ENCODE measurements around the gene ZXDC.

ZXDC gene

DNA sequence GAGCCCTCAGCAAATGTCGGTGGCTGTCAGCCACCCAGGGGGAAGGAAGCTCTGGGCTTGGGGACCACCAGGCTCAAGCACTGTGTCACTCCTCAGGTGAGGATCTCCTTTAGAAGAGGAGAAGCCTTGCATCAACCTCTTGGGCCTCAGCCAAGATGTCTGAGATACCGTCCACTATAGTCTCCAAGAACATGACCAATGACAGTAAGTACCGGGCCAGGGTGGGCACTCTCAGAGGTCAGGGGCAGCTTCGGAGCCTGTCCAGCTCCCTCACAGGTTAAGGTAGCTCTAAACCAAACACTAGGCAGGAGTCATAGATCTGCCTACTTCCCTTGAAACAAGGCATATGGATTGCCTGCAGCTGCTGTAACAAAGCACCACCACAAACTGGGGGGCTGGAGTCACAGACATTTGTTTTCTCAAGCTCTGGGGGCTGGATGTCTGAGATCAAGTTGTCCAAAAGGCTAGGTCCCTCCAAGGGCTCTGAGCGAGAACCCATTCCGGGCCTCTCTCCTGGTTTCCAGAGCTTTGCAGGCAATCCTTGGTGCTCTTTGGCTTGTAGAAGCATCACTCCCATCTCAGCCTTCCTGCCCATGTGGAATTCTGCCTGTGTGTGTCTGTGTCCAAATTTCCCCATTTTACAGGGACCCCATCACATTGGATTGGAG lies 79.7 kb downstream of the ZXDC start:
- DNase-seq (ENCODE audit: low read depth in 2 of 2) = no peak

DNA sequence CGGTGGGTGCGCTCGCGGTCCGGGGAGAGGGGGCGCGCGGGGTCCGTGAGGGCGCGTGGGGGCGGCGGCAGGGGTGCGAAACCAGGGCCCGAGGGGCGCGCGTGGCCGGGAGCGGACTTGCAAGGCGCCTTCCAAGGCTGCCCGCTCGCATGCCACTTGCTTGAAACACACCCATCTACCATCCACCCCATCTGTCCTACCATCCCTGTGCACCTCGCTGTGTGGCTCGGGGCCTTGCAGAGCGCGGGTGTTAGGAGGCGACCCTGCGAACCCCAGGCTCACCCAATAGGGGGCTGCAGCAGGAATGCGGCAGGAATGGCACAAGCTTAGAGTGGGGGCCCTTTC lies 80.7 kb downstream of the ZXDC start:
- DNase-seq (ENCODE audit: low read depth in 2 of 2) = no peak

DNA sequence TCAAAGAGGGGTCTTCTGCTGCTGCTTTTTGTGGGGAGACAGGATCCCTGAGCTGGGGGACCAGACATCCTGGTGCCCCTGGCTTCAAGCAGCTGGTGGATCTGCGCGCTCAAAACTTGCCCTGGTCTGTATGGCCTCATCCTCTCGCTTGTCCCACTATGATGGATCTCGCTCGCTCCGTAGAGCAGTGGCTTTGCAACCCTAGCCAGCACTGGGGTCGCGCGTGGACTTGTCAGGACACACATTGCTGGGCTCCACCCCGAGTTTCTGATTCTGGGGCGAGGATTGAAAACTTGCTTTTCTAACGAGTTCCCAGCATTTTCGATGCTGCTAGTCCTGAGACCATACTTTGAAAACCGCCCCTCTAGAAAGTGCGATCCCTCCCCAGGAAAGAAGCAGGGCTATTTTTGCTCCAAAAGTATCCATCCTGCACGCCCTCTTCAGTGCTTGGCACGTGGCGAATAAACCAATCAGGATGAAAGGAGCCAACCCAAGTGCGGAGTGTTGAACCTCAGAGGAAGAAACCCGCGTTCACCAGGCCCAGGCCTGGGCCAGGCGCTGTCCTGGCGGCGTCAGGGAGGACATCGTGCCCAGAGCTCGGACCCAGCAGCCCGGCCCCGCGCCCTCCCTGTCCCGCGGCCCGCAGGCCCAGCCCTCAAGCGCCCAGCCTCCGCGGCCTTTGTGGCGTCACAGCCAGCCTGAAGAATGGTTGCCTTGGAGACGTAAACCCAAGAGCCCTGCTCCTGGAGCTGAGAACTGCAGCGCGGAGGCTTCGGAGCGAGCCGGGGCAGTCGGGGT lies 81.3 kb downstream of the ZXDC start, which contains the start of gene CFAP100:
TSS of gene CFAP100 (plus strand) at position 731 of the 798 bp plus-strand sequence. CDS start 1,092 bp downstream, outside the sequence.
- no peak for DNase-seq (ENCODE audit: low read depth in 2 of 2)

DNA sequence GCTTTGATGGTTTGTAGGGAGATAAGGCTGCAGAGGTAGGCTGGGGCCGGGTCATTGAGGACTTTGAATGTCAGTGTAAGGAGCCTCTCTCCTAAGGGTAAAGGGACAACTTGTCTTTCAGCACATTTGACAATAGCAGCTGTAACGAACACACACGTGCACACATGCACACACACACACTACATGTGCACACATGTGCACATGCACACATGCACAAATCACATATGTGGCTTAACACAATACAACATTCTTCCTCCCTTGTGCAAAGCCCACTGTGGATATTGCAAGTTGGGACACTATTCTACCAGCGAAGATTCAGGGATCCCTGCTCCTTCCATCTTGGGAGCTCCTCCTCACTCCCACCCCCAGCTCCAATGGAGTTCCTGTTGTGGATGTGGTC lies 82.1 kb downstream of the ZXDC start:
- no peak for DNase-seq (ENCODE audit: low read depth in 2 of 2)

DNA sequence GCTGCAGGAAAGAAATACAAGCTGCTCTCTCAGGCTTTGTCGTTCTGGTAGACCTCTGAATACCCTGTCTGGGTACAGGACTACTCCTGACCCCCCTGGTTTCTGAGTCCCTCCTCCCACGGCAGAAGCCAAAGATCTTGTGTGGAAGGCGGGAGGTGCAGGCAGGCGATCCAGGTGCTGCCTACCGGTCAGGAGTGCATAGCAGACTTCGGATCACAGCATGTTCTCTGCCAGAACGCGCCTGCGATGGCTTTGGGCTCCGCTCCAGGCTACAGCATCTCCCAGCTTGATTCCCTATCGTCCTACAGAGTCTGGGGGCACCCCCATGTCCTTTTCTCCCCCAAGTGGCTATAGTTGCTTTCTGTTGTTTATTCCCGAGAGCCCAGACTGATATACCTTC lies 83.4 kb downstream of the ZXDC start:
- DNase-seq (ENCODE audit: low read depth in 2 of 2) = no peak

DNA sequence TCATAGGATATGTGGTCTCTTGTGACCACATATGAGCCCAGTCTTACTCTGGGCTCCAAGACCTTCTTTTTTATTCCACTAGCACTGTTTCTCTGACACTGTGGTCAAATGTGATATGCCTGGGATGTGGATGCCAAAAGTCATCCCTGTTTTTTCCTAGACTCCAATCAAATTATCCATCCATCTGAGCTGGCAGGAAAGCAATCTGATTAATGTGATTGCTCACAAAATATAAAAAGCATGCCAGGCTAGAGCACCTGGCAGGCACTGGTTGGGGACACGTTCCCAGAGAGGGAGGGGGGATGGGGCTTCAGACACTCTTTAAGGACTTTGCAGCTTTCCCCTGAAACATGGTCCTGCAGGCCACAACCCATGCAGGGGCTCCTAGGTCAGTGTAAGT lies 84.1 kb downstream of the ZXDC start:
- DNase-seq (ENCODE audit: low read depth in 2 of 2) = no peak

DNA sequence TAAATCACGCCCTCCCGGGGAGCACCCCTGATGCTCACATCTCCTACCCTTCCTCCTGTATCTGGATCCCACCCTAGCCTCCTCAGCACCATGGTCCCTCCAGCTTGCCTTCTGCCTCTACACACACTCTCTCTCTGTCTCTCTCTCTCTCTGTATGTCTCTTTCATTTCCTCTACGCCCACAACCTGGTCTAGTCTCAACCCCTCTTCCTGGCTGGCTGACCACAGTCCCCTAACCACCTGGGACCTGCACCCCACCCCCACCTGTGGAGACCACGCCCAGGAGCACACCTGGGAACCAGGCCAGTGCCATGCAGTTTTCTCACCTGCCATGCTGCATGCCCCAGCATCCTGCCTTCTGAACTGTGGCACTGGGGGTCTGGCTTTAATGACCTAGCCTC lies 84.9 kb downstream of the ZXDC start:
- no peak for DNase-seq (ENCODE audit: low read depth in 2 of 2)

DNA sequence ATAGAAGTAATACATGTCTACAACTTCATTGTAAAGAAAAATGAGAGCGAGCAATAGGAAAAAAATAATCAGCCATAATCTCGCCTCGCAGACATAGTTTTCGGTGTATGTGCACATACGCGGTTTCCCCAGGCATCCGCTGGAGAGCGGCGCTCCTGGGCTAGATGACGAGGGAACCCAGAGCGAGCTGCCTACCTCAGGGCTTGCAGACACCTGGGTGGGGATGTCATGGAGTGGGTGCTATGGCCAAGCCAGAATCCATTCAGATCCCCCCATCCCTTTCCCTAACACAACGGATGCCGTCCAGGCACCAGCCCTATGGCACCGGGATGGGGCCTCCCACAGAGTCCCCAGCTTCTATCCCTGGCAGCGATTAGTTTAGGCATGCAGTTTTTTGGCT lies 85.5 kb downstream of the ZXDC start:
- no peak for DNase-seq (ENCODE audit: low read depth in 2 of 2)

DNA sequence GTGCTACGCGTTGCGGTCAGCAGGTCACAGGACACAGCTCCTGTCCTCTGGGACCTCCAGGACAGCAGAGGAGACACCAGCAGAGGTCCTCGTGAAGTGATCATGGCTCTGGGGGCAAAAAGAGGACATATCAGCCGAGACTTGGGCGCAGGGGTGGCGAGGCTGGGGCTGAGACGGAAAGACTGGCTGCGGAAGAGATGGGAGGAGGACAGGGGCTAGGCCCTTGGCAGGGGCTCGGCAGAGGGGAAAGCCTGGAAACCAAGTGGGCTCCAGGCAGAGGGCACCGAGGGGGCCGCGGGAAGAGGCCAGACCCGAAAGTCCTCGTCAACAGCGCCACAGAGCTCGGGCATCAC lies 85.9 kb downstream of the ZXDC start:
- no peak for DNase-seq (ENCODE audit: low read depth in 2 of 2)

DNA sequence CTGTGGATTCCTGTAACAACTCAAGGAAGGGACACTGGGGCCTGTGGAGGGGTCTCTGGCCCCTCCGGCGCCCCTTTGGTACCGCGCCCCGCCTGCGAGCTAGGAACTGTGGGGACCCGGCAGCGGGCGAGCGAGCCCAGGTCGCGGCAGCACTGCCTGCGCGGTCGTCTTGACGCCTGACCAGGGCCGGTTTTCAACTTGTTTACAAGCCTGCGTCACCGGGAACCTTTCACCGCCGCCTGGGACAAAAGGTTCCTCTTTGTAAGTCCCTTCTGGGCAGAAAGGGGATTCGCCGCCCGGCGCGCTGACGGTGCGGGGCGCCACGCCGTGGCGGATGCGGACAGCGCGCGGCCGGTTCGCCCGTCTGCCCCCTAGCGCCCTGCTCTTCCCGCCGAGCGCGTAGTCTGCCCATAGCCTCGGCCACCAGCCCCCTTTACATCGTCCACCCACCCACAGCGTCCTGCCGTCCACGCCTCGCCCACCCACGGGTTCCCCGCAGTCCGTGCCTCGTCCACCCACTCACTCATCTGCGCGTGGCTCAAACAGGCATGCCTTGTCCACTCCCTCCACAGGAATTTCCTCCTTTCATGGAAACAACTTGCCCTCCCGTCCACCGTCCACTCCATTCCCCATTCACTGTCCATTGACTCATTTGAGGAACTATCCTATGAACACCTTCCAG lies 86.4 kb downstream of the ZXDC start:
- no peak for DNase-seq (ENCODE audit: low read depth in 2 of 2)
